Nucleus accumbens (tissue), 56 donors: ENCODE data around the gene INSR.

Experiments used
- DNase-seq, 56 donors: peaks; one replicate each; lab custom pipeline; 2025; lab: John Stamatoyannopoulos, UW

INSR gene

GRCh38 chr19:7063764-7064418, 230.3 kb downstream of the INSR start:
- no peak for DNase-seq

GRCh38 chr19:7063339-7063738, 230.9 kb downstream of the INSR start:
- DNase-seq = no peak
